Osteoblast (primary cell): ENCODE results near the gene BIRC6. TPM values are rescaled to one million over a fixed set of nuclear protein-coding genes. Genes with fewer than 3 reads are reported as not detected.
"Not testable (repeated sequence)": the region's sequence is repeated elsewhere in the genome, so short reads cannot be mapped to it uniquely, and the experiment has no call there.

Source experiments
- DNase-seq: peaks from one replicate; pipeline ENCODE4 v3.0.0; 2011; ENCODE audit warnings: low spot score, mixed read lengths; ENCODE audit not compliant: insufficient read length; ENCODE audit errors: missing footprints
- H2AFZ ChIP-seq: 2 replicates; pipeline ENCODE4 v1.6.0; 2011; ENCODE audit warnings: mild to moderate bottlenecking, low read length
- H3K27ac ChIP-seq: 2 replicates; pipeline ENCODE4 v1.5.1; 2011; ENCODE audit warnings: mild to moderate bottlenecking, low read depth, low read length, moderate library complexity
- H3K27me3 ChIP-seq: 2 replicates; pipeline ENCODE4 v1.6.0; 2012; ENCODE audit warnings: mild to moderate bottlenecking, control low read depth, inconsistent platforms, low read length, moderate library complexity; ENCODE audit not compliant: insufficient read depth
- H3K36me3 ChIP-seq: 2 replicates; pipeline ENCODE4 v1.5.1; 2011; ENCODE audit warnings: mild to moderate bottlenecking, low read length, control low read depth, moderate library complexity; ENCODE audit not compliant: insufficient read depth
- H3K4me1 ChIP-seq: 2 replicates; pipeline ENCODE4 v1.5.1; 2011; ENCODE audit warnings: mild to moderate bottlenecking, low read length, control low read depth, moderate library complexity; ENCODE audit not compliant: insufficient read depth
- H3K4me2 ChIP-seq: 2 replicates; pipeline ENCODE4 v1.6.0; 2011; ENCODE audit warnings: mild to moderate bottlenecking, low read length; ENCODE audit not compliant: insufficient read depth
- H3K4me3 ChIP-seq: fragments of 200-600 bp; sonication (generic); 3 replicates; pipeline ENCODE4 v1.5.1; 2012; ENCODE audit warnings: mild to moderate bottlenecking, low read length, inconsistent platforms; ENCODE audit not compliant: insufficient read depth
- H3K79me2 ChIP-seq: 2 replicates; pipeline ENCODE4 v1.6.0; 2012; ENCODE audit warnings: mild to moderate bottlenecking, low read length, control low read depth, inconsistent platforms; ENCODE audit not compliant: insufficient read depth
- H3K9me3 ChIP-seq: 2 replicates; pipeline ENCODE4 v1.5.1; 2011; ENCODE audit warnings: low read depth, low read length, control low read depth
- H4K20me1 ChIP-seq: 2 replicates; pipeline ENCODE4 v1.6.0; 2012; ENCODE audit warnings: mild to moderate bottlenecking, low read length, control low read depth; ENCODE audit not compliant: insufficient read depth
- CTCF ChIP-seq: IDR thresholded peaks from 2 replicates; pipeline ENCODE4 v1.5.1; 2011; ENCODE audit warnings: mild to moderate bottlenecking, low read depth, low read length, moderate library complexity; ENCODE audit errors: extremely low read depth
- total RNA-seq: library from RNA; depleted of rRNA; stranded (reverse); fragments of >200 nt; gene quantifications from 2 replicates; pipeline ENCODE4 v1.2.3, GENCODE V29; 2012

The BIRC6 gene
- total RNA-seq, 1 donor, result 144 TPM

- peak overlapping the region; percentile 86 for H3K27ac ChIP-seq
- no peaks in the 10 kb centered on the region for H3K9me3 ChIP-seq
- no peaks in the 10 kb centered on the region for H3K27me3 ChIP-seq
- peak overlapping the region; percentile 76 for H2AFZ ChIP-seq
- no peaks in the 10 kb centered on the region for H3K36me3 ChIP-seq
- H3K4me3 ChIP-seq, result peak overlapping the region; percentile 98
- H3K4me2 ChIP-seq, result peak overlapping the region; percentile 90
- TF ChIP-seq CTCF, result no peak
- peaks cover 54% of the 10 kb centered on the region for H3K79me2 ChIP-seq
- peaks cover 21% of the 10 kb centered on the region for H3K4me1 ChIP-seq
- H4K20me1 ChIP-seq, result peaks cover 46% of the 10 kb centered on the region
- DNase-seq, result peak; percentile 86
These were observed 691 bp downstream of the BIRC6 start for GRCh38 chr2:32357318-32358110.

- Histone ChIP-seq H3K79me2 (peaks cover 60% of the 10 kb centered on the region), H4K20me1 (peaks cover 49% of the 10 kb centered on the region), H3K4me3 (peak overlapping the region; percentile 98), H3K4me2 (peak overlapping the region; percentile 90), H3K27me3 (no peaks in the 10 kb centered on the region), H2AFZ (peak overlapping the region; percentile 51), H3K4me1 (peaks cover 21% of the 10 kb centered on the region), H3K36me3 (no peaks in the 10 kb centered on the region), H3K9me3 (no peaks in the 10 kb centered on the region), H3K27ac (peak overlapping the region; percentile 86)
- DNase-seq, result no peak
- no peak for TF ChIP-seq CTCF
These were observed 1.3 kb downstream of the BIRC6 start for GRCh38 chr2:32358111-32358482.

- TF ChIP-seq CTCF, result no peak
- Histone ChIP-seq H2AFZ (no peak overlapping the region), H3K36me3 (no peaks in the 10 kb centered on the region), H3K4me1 (peaks cover 16% of the 10 kb centered on the region), H3K9me3 (no peaks in the 10 kb centered on the region), H3K79me2 (peaks cover 83% of the 10 kb centered on the region), H3K4me3 (no peak overlapping the region), H3K27me3 (no peaks in the 10 kb centered on the region), H4K20me1 (peaks cover 69% of the 10 kb centered on the region), H3K4me2 (no peak overlapping the region), H3K27ac (no peak overlapping the region)
- no peak for DNase-seq
These were observed 3.6 kb downstream of the BIRC6 start for GRCh38 chr2:32360416-32360815.

- not testable (repeated sequence) for H3K9me3 ChIP-seq, H3K36me3 ChIP-seq, H3K27ac ChIP-seq, H3K4me3 ChIP-seq, DNase-seq, H3K27me3 ChIP-seq, H3K4me2 ChIP-seq, H2AFZ ChIP-seq
- Histone ChIP-seq H3K4me1 (peaks cover 18% of the 10 kb centered on the region), H4K20me1 (peaks cover 89% of the 10 kb centered on the region), H3K79me2 (peaks cover 99% of the 10 kb centered on the region)
These were observed 6.2 kb downstream of the BIRC6 start for GRCh38 chr2:32362997-32363396.
